Kidney (tissue), 14 donors: ENCODE data around the gene STEAP3. TPM values are rescaled to one million over a fixed set of nuclear protein-coding genes. Genes with fewer than 3 reads are reported as not detected.
A peak's percentile ranks its signal among the peaks of the same experiment; 100 is the strongest.

Source experiments
- DNase-seq, 5 donors: peaks; one replicate each; pipeline ENCODE4 v3.0.0-alpha.2; 2013 to 2020
- FAIRE-seq: peaks from 2 replicates; lab custom pipeline; 2012; peaks lifted over from hg19 to GRCh38; lab: Jason Lieb, UNC
- H3K27ac ChIP-seq, 2 donors: one replicate each; pipeline ENCODE4 v1.7.0; 2013; ENCODE audit warnings: low read depth in 2 of 2, low read length in 2 of 2, inconsistent platforms in 1 of 2
- H3K27me3 ChIP-seq: one replicate; pipeline ENCODE4 v1.7.1; 2013; ENCODE audit warnings: low read length, inconsistent platforms; ENCODE audit not compliant: control insufficient read depth, insufficient read depth
- H3K36me3 ChIP-seq, 3 donors: one replicate each; pipeline versions ENCODE4 v1.7.0 to v1.7.1; 2013; ENCODE audit warnings: low read length in 3 of 3, control low read depth in 1 of 3, inconsistent platforms in 1 of 3; ENCODE audit not compliant: insufficient read depth in 3 of 3, control insufficient read depth in 2 of 3
- H3K4me1 ChIP-seq, 3 donors: one replicate each; pipeline versions ENCODE4 v1.7.0 to v1.7.1; 2013; ENCODE audit warnings: low read length in 3 of 3, inconsistent platforms in 1 of 3, low read depth in 1 of 3; ENCODE audit not compliant: control insufficient read depth in 2 of 3, insufficient read depth in 2 of 3
- H3K4me3 ChIP-seq, 3 donors: one replicate each; pipeline versions ENCODE4 v1.7.0 to v1.8.1; 2013; ENCODE audit warnings: low read length in 3 of 3, control low read depth in 1 of 3, inconsistent platforms in 1 of 3
- H3K9ac ChIP-seq, 3 donors: one replicate each; pipeline versions ENCODE4 v1.7.0 to v1.7.1; 2013; ENCODE audit warnings: low read length in 3 of 3, control low read depth in 1 of 3, inconsistent platforms in 1 of 3
- H3K9me3 ChIP-seq, 3 donors: one replicate each; pipeline versions ENCODE4 v1.7.0 to v1.7.1; 2013; ENCODE audit warnings: low read length in 3 of 3, control low read depth in 1 of 3, inconsistent platforms in 1 of 3; ENCODE audit not compliant: control insufficient read depth in 2 of 3, insufficient read depth in 1 of 3
- CTCF ChIP-seq: IDR thresholded peaks from 3 replicates; pipeline ENCODE4 v1.5.1; 2012; ENCODE audit warnings: mild to moderate bottlenecking, moderate library complexity, borderline replicate concordance; ENCODE audit not compliant: insufficient read depth; ENCODE audit errors: extremely low read depth
- intact Hi-C: fragments of 100-400 bp; cut with DNase I; formaldehyde crosslinking; loops from one replicate; pipeline ENCODE4 v1.11.1; 2022
- polyA plus RNA-seq: library from polyadenylated mRNA; stranded (reverse); fragments of 350-450 nt; fragmentation: Illumina TruSeq; extraction: RNeasy Lipid Tissue Mini Kit (QIAGEN cat#74804); gene quantifications from one replicate; pipeline ENCODE4 v1.2.3, GENCODE V29; 2014; ENCODE audit warnings: low read depth, low replicate concordance; ENCODE audit not compliant: insufficient read depth
- total RNA-seq: library from RNA; stranded (reverse); fragmentation: NEBNext Ultra II Directional; extraction: Animal tissue kit (Norgen Biotek cat#: 25700); gene quantifications from one replicate; pipeline ENCODE4 v1.2.1, GENCODE V29; 2021
- donor health status: control.
- donor health status: control.
- donor health status: control.
- donor health status: control.
- donor health status: control.
- donor health status: DM: yes; HTN: yes; CAD: no.
- donor health status: Normal renal cell carcinoma (clear cell type).

The STEAP3 gene
- total and polyA plus RNA-seq, 2 donors from 2014 or later, result 6.7 to 25.4 TPM

GRCh38 chr2:119305497-119306195, 82.0 kb downstream of the STEAP3 start:
- H3K9me3 ChIP-seq, result no peaks in the 10 kb centered on the region
- intact Hi-C loops, result no loop called here
- no peak overlapping the region for H3K27ac ChIP-seq
- H3K9ac ChIP-seq, result no peak overlapping the region
- TF ChIP-seq CTCF, result no peak
- FAIRE-seq (no peak), DNase-seq (no peak)
- H3K27me3 ChIP-seq, result no peaks in the 10 kb centered on the region
- H3K4me1 ChIP-seq, result no peaks in the 10 kb centered on the region
- H3K4me3 ChIP-seq, result peak overlapping the region in 1 of 3 donors; percentile 11
- H3K36me3 ChIP-seq, result no peaks in the 10 kb centered on the region

GRCh38 chr2:119306196-119306590, 82.6 kb downstream of the STEAP3 start:
- Histone ChIP-seq H3K4me1 (no peaks in the 10 kb centered on the region), H3K9ac (no peak overlapping the region), H3K36me3 (no peaks in the 10 kb centered on the region), H3K4me3 (peak overlapping the region in 1 of 3 donors; percentile 11), H3K27me3 (no peaks in the 10 kb centered on the region), H3K27ac (no peak overlapping the region), H3K9me3 (no peaks in the 10 kb centered on the region)
- intact Hi-C loops, result no loop called here
- DNase-seq, result no peak
- FAIRE-seq, result no peak
- no peak for TF ChIP-seq CTCF

- Histone ChIP-seq H3K9me3 (no peaks in the 10 kb centered on the region), H3K27ac (no peak overlapping the region), H3K4me3 (no peak overlapping the region), H3K36me3 (no peaks in the 10 kb centered on the region), H3K27me3 (no peaks in the 10 kb centered on the region), H3K4me1 (no peaks in the 10 kb centered on the region), H3K9ac (no peak overlapping the region)
- no peak for FAIRE-seq
- no peak for DNase-seq
- TF ChIP-seq CTCF, result no peak
- intact Hi-C loops, result no loop called here
These were observed 83.9 kb downstream of the STEAP3 start for GRCh38 chr2:119307419-119308140.
